OCI-LY1 (cell line): ENCODE data around the gene TUBA1A.
"Not testable (repeated sequence)": the region's sequence is repeated elsewhere in the genome, so short reads cannot be mapped to it uniquely, and the experiment has no call there.

ENCODE experiments used
- H2AFZ ChIP-seq: fragments of 200-600 bp; sonication (generic), shearing (Covaris generic); 2 replicates; pipeline ENCODE4 v1.6.0; 2014; ENCODE audit warnings: antibody characterized with exemption, mild to moderate bottlenecking, low read length
- H3F3A ChIP-seq: fragments of 200-600 bp; sonication (generic), shearing (Covaris generic); 2 replicates; pipeline ENCODE4 v1.6.0; 2014; ENCODE audit warnings: mild to moderate bottlenecking, antibody characterized with exemption, low read length, moderate library complexity; ENCODE audit not compliant: insufficient read depth
- H3K27ac ChIP-seq: fragments of 200-600 bp; sonication (generic); 2 replicates; pipeline ENCODE4 v1.5.1; 2014; ENCODE audit warnings: low read length, mixed run types, mild to moderate bottlenecking, low read depth; ENCODE audit not compliant: poor library complexity, severe bottlenecking
- H3K27me3 ChIP-seq: fragments of 200-600 bp; sonication (generic); 2 replicates; pipeline ENCODE4 v1.6.0; 2014; ENCODE audit warnings: antibody characterized with exemption, mild to moderate bottlenecking, low read length, moderate library complexity; ENCODE audit not compliant: insufficient read depth
- H3K36me3 ChIP-seq: fragments of 200-600 bp; sonication (generic); 2 replicates; pipeline ENCODE4 v1.6.1; 2014; ENCODE audit warnings: mild to moderate bottlenecking, antibody characterized with exemption, low read length, moderate library complexity, mixed read lengths; ENCODE audit not compliant: insufficient read depth
- H3K4me1 ChIP-seq: fragments of 200-600 bp; sonication (generic); 2 replicates; pipeline ENCODE4 v1.5.1; 2014; ENCODE audit warnings: mild to moderate bottlenecking, low read length, moderate library complexity; ENCODE audit not compliant: insufficient read depth, severe bottlenecking
- H3K4me2 ChIP-seq: fragments of 200-600 bp; sonication (generic), shearing (Covaris generic); 2 replicates; pipeline ENCODE4 v1.6.1; 2014; ENCODE audit warnings: low read length
- H3K4me3 ChIP-seq: fragments of 200-600 bp; sonication (generic); 2 replicates; pipeline ENCODE4 v1.5.1; 2014; ENCODE audit warnings: low read length, low read depth, mild to moderate bottlenecking, mixed read lengths; ENCODE audit not compliant: poor library complexity, severe bottlenecking
- H3K79me2 ChIP-seq: fragments of 200-600 bp; shearing (Covaris generic); 2 replicates; pipeline ENCODE4 v1.6.1; 2016; ENCODE audit warnings: mixed run types, low read length, mixed read lengths; ENCODE audit not compliant: insufficient read depth
- H3K9ac ChIP-seq: fragments of 200-600 bp; sonication (generic), shearing (Covaris generic); 2 replicates; pipeline ENCODE4 v1.6.1; 2014; ENCODE audit warnings: mild to moderate bottlenecking, low read length, mixed read lengths
- H3K9me2 ChIP-seq: fragments of 200-600 bp; sonication (generic), shearing (Covaris generic); 2 replicates; pipeline ENCODE4 v1.6.1; 2014; ENCODE audit warnings: low read depth, mild to moderate bottlenecking, low read length, mixed read lengths
- H3K9me3 ChIP-seq: fragments of 200-600 bp; shearing (Covaris generic); 2 replicates; pipeline ENCODE4 v1.6.1; 2014; ENCODE audit warnings: low read length, mixed read lengths
- H4K20me1 ChIP-seq: fragments of 200-600 bp; sonication (generic), shearing (Covaris generic); 2 replicates; pipeline ENCODE4 v1.6.0; 2016; ENCODE audit warnings: mild to moderate bottlenecking, low read length; ENCODE audit not compliant: insufficient read depth
- CTCF ChIP-seq: fragments of 200-600 bp; sonication (generic), shearing (Covaris generic); IDR thresholded peaks from 2 replicates; pipeline ENCODE4 v1.5.1; 2017; ENCODE audit warnings: mild to moderate bottlenecking, antibody characterized with exemption, low read length, moderate library complexity, mixed read lengths
- EZH2 ChIP-seq: fragments of 200-600 bp; sonication (generic), shearing (Covaris generic); IDR thresholded peaks from 2 replicates; pipeline ENCODE4 v1.8.0; 2017; ENCODE audit warnings: borderline replicate concordance, mixed run types, mild to moderate bottlenecking, antibody characterized with exemption, low read length, moderate library complexity, mixed read lengths

TUBA1A gene

GRCh38 chr12:49197256-49197655 lies 8.4 kb upstream of the TUBA1A start:
- H4K20me1 ChIP-seq: no peaks in the 10 kb centered on the region
- no peaks in the 10 kb centered on the region for H3F3A ChIP-seq
- peak overlapping the region; percentile 41; the same call in 1 of the 2 replicates for H3K9ac ChIP-seq
- no peaks in the 10 kb centered on the region for H3K36me3 ChIP-seq
- H3K4me1 ChIP-seq: peaks cover 60% of the 10 kb centered on the region
- no peak overlapping the region for H3K4me3 ChIP-seq
- H3K9me2 ChIP-seq: no peaks in the 10 kb centered on the region
- H3K79me2 ChIP-seq: no peaks in the 10 kb centered on the region
- H3K9me3 ChIP-seq: no peaks in the 10 kb centered on the region
- TF ChIP-seq CTCF: no peak
- TF ChIP-seq EZH2: no peak
- H3K27me3 ChIP-seq: no peaks in the 10 kb centered on the region
- H3K27ac ChIP-seq: peak overlapping the region; percentile 49
- H3K4me2 ChIP-seq: peak overlapping the region; percentile 55
- peak overlapping the region; percentile 99 for H2AFZ ChIP-seq

- no peaks in the 10 kb centered on the region for H3F3A ChIP-seq
- H3K9me3 ChIP-seq: no peaks in the 10 kb centered on the region
- no peak for TF ChIP-seq EZH2
- TF ChIP-seq CTCF: no peak
- no peak overlapping the region for H3K9ac ChIP-seq
- no peaks in the 10 kb centered on the region for H3K27me3 ChIP-seq
- H3K79me2 ChIP-seq: no peaks in the 10 kb centered on the region
- H3K4me3 ChIP-seq: no peak overlapping the region
- peaks cover 51% of the 10 kb centered on the region for H3K4me1 ChIP-seq
- H3K9me2 ChIP-seq: no peaks in the 10 kb centered on the region
- H3K36me3 ChIP-seq: no peaks in the 10 kb centered on the region
- no peak overlapping the region for H2AFZ ChIP-seq
- no peaks in the 10 kb centered on the region for H4K20me1 ChIP-seq
- peak overlapping the region; percentile 65 for H3K27ac ChIP-seq
- H3K4me2 ChIP-seq: peak overlapping the region; percentile 4; the same call in 1 of the 2 replicates
Observed at GRCh38 chr12:49195736-49196135, 6.9 kb upstream of the TUBA1A start.

GRCh38 chr12:49193746-49194145 lies 4.9 kb upstream of the TUBA1A start:
- H3K9me3 ChIP-seq, H3K27me3 ChIP-seq, H3F3A ChIP-seq, H3K4me2 ChIP-seq, H3K79me2 ChIP-seq, H3K27ac ChIP-seq, H3K4me3 ChIP-seq, H2AFZ ChIP-seq, H3K36me3 ChIP-seq, H4K20me1 ChIP-seq, H3K9ac ChIP-seq, H3K9me2 ChIP-seq: not testable (repeated sequence)
- peaks cover 55% of the 10 kb centered on the region for H3K4me1 ChIP-seq

GRCh38 chr12:49191498-49191897 lies 2.6 kb upstream of the TUBA1A start:
- H3K4me2 ChIP-seq, H3K4me3 ChIP-seq, H3K9me2 ChIP-seq, H3K9ac ChIP-seq, H4K20me1 ChIP-seq, H2AFZ ChIP-seq, H3K27ac ChIP-seq, H3K27me3 ChIP-seq, H3K36me3 ChIP-seq, H3K9me3 ChIP-seq, H3F3A ChIP-seq: not testable (repeated sequence)
- Histone ChIP-seq H3K4me1 (peaks cover 42% of the 10 kb centered on the region), H3K79me2 (peaks cover 15% of the 10 kb centered on the region)
